A673 (cell line): Measurements from ENCODE around the gene FCN1.

Experiments used
- CTCF ChIP-seq: fragments of 300-800, 200-600 bp; sonication (generic); conservative IDR thresholded peaks from 2 replicates; pipeline ENCODE4 v1.5.1; 2017; ENCODE audit warnings: low read depth, mild to moderate bottlenecking, antibody characterized with exemption, low read length, moderate library complexity, mixed read lengths
- EZH2 ChIP-seq: fragments of 200-600 bp; sonication (generic); IDR thresholded peaks from 2 replicates; pipeline ENCODE4 v1.6.1; 2017; ENCODE audit warnings: borderline replicate concordance, low read depth, mild to moderate bottlenecking, mixed read lengths, antibody characterized with exemption, low read length; ENCODE audit not compliant: poor library complexity, severe bottlenecking

- TF ChIP-seq CTCF (no peak), EZH2 (no peak)
These were observed 7.3 kb upstream of the FCN1 start for GRCh38 chr9:134925011-134925511.
